ENCODE results near the gene YY1AP1.

GRCh38 chr1:155640367-155640766 lies 48.2 kb downstream of the YY1AP1 start:
- TF ChIP-seq CTCF (conservative IDR thresholded peaks at IDR 0.05 in 1 of 2, IDR thresholded peaks at IDR 0.05 in 1 of 2; ENCODE audit: low read depth in 1 of 2, low read length in 2 of 2) (no peak), EZH2 (IDR thresholded peaks at IDR 0.05; ENCODE audit: low read length, missing control alignments) (no peak)

Data from fibroblast of lung (primary cell).